GM23338 (cell line): Measurements from ENCODE around the gene CEP78. TPM values are rescaled to one million over a fixed set of nuclear protein-coding genes. Genes with fewer than 3 reads are reported as not detected.

Experiments
- ATAC-seq: fragments of 200-7000 bp; cut with Tn5 transposase; 3 replicates; pipeline ENCODE4 v1.9.1; 2020
- DNase-seq: peaks from one replicate; pipeline ENCODE4 v3.0.0-alpha.2; 2015; ENCODE audit warnings: low spot score
- H2AFZ ChIP-seq: fragments of 200-600 bp; sonication (generic); 2 replicates; pipeline ENCODE4 v1.8.0; 2016; ENCODE audit warnings: antibody characterized with exemption, mild to moderate bottlenecking, moderate library complexity
- H3F3A ChIP-seq: fragments of 200-600 bp; sonication (generic); replicated peaks from 2 replicates; pipeline ENCODE4 v1.8.0; 2017; ENCODE audit warnings: antibody characterized with exemption, mixed run types, low read depth
- H3K27ac ChIP-seq: fragments of 200-600 bp; sonication (generic); 2 replicates; pipeline ENCODE4 v1.6.1; 2016; ENCODE audit warnings: low read depth
- H3K27me3 ChIP-seq: fragments of 200-600 bp; sonication (generic); 2 replicates; pipeline ENCODE4 v1.8.0; 2016; ENCODE audit warnings: mild to moderate bottlenecking, mixed run types, moderate library complexity; ENCODE audit not compliant: insufficient read depth
- H3K36me3 ChIP-seq: fragments of 200-600 bp; sonication (generic); 2 replicates; pipeline ENCODE4 v1.8.0; 2016; ENCODE audit warnings: mild to moderate bottlenecking; ENCODE audit not compliant: insufficient read depth
- H3K4me1 ChIP-seq: fragments of 200-600 bp; sonication (generic); 2 replicates; pipeline ENCODE4 v1.8.0; 2016; ENCODE audit warnings: mild to moderate bottlenecking, moderate library complexity; ENCODE audit not compliant: insufficient read depth
- H3K4me2 ChIP-seq: fragments of 200-600 bp; sonication (generic); 2 replicates; pipeline ENCODE4 v1.7.1; 2017; ENCODE audit warnings: mixed run types
- H3K4me3 ChIP-seq: fragments of 200-600 bp; sonication (generic); 2 replicates; pipeline ENCODE4 v1.6.1; 2016; ENCODE audit warnings: mixed run types
- H3K79me2 ChIP-seq: fragments of 200-600 bp; sonication (generic); replicated peaks from 2 replicates; pipeline ENCODE4 v1.8.0; 2017; ENCODE audit warnings: mild to moderate bottlenecking; ENCODE audit not compliant: insufficient read depth
- H3K9me2 ChIP-seq: fragments of 200-600 bp; sonication (generic); 2 replicates; pipeline ENCODE4 v1.8.0; 2017; ENCODE audit not compliant: insufficient read depth
- H4K20me1 ChIP-seq: fragments of 200-600 bp; sonication (generic); replicated peaks from 2 replicates; pipeline ENCODE4 v1.8.0; 2017; ENCODE audit warnings: mild to moderate bottlenecking; ENCODE audit not compliant: insufficient read depth
- H3K27ac Mint-ChIP-seq: 2 replicates; pipeline ENCODE4 v1.8.0; 2020; ENCODE audit warnings: inconsistent platforms, mild to moderate bottlenecking, moderate library complexity, mixed read lengths
- H3K27me3 Mint-ChIP-seq: 3 replicates; pipeline ENCODE4 v1.8.0; 2022; ENCODE audit warnings: low read depth, mild to moderate bottlenecking, moderate library complexity, mixed read lengths, inconsistent platforms; ENCODE audit not compliant: insufficient read depth, poor library complexity
- H3K36me3 Mint-ChIP-seq: 3 replicates; pipeline ENCODE4 v1.8.0; 2021; ENCODE audit warnings: low read depth, mild to moderate bottlenecking, inconsistent platforms, moderate library complexity, mixed read lengths
- H3K4me1 Mint-ChIP-seq: 3 replicates; pipeline ENCODE4 v1.8.0; 2020; ENCODE audit warnings: mild to moderate bottlenecking, inconsistent platforms, mixed read lengths
- H3K4me3 Mint-ChIP-seq: 3 replicates; pipeline ENCODE4 v1.8.0; 2021; ENCODE audit warnings: moderate library complexity, mild to moderate bottlenecking, inconsistent platforms, mixed read lengths
- H3K9me3 Mint-ChIP-seq: 3 replicates; pipeline ENCODE4 v1.8.0; 2020; ENCODE audit warnings: moderate library complexity, mild to moderate bottlenecking, inconsistent platforms, mixed read lengths
- CREB1 ChIP-seq: fragments of 250-450 bp; sonication (Bioruptor Pico); IDR thresholded peaks from 2 replicates; pipeline ENCODE4 v1.5.0; 2020; ENCODE audit warnings: low read depth, mild to moderate bottlenecking, moderate library complexity
- EZH2phosphoT487 ChIP-seq: fragments of 200-600 bp; sonication (generic); IDR thresholded peaks from one replicate; pipeline ENCODE4 v1.8.1; 2018; ENCODE audit warnings: antibody characterized with exemption; ENCODE audit not compliant: unreplicated experiment
- POLR2AphosphoS5 ChIP-seq: IDR thresholded peaks from 2 replicates; pipeline ENCODE4 v1.6.1; 2016; ENCODE audit warnings: antibody characterized with exemption, low read depth
- REST ChIP-seq: IDR thresholded peaks from one replicate; pipeline ENCODE4 v1.6.1; 2018; ENCODE audit warnings: antibody characterized with exemption; ENCODE audit not compliant: unreplicated experiment
- ZNF114 ChIP-seq: fragments of 250-450 bp; sonication (Bioruptor Pico); IDR thresholded peaks from 2 replicates; pipeline ENCODE4 v1.5.0; 2020; ENCODE audit warnings: mild to moderate bottlenecking, moderate library complexity
- ZNF331 ChIP-seq: fragments of 250-450 bp; sonication (Bioruptor Pico); IDR thresholded peaks from 2 replicates; pipeline ENCODE4 v1.5.0; 2020; ENCODE audit warnings: low read depth, mild to moderate bottlenecking, moderate library complexity
- polyA plus RNA-seq: library from polyadenylated mRNA; unstranded; fragments of >200 nt; fragmentation: Nextera tagmentation; extraction: Ambion mirVana; gene quantifications from 2 replicates; pipeline ENCODE4 v1.2.1, GENCODE V29; 2016
- total RNA-seq: library from RNA; depleted of rRNA; stranded (reverse); fragments of >200 nt; shearing (Covaris generic); gene quantifications from 2 replicates; pipeline ENCODE4 v1.2.3, GENCODE V29; 2014
- TF ChIP-seq, protein P1 (sequence below): IDR thresholded peaks from 2 replicates; pipeline ENCODE4 v1.6.1; 2016; ENCODE audit warnings: antibody characterized with exemption

Gene CEP78
- total and polyA plus RNA-seq, 2 experiments from 2014 or later, result 19.9 to 48.3 TPM

DNA sequence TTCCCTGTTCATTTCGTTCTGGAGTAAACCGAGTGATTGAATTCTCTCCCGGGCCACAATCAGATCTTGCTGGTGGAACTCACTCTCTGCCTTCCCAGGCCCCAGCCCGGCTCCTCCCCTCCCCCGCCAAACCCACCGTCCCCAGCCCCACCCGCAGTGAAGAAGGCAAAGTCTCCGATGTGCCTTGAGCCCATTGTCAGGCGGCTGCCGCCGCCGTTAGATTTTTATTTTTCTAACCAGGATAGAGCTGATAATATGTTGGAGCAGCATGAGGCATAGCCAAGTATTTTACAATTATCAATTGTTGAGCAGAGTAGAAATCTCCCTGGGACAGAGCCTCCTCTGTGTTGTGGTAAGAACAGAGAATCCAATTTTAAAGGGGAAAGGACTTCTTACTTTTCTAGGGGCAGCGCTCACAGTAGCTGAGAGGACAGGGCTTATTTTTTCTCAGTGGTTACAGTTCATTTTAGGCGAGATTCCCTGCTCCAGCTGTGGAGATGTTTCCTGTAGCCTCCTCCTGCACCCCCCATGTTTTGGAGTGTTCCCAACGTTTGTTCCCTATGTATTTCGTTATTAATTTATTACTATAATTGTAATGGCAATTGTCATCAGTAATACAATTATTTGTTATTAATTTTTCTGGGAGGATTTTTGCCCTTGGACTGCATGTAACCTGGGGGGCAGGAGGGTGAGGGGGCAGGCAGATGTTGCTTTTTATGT lies 62.3 kb downstream of the CEP78 start:
- ATAC-seq (peak; percentile 11), DNase-seq (peak; percentile 48)
- H3K79me2 ChIP-seq, result peaks cover 63% of the 10 kb centered on the region

DNA sequence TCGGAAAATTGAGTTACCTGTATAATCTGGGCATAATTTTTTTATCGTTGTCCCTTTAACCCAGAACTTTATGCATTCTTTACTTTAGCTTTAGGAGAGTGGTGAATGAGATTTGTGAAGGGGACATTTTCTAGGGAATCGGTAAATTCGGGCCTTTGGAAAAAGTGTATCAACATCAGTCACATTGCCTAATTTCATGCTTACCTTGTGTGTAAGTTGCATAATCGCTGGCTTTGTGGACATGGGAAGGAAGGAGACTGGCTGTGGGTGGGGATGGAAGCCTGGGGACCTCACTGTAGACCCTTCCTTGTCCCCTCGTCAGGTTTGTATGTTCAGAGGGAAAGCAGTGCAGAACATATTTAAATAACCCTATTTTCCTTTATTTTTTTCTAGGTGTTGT lies 64.3 kb downstream of the CEP78 start:
- Mint-ChIP-seq H3K27me3 (peaks cover 26% of the 10 kb centered on the region), H3K4me1 (peaks cover 42% of the 10 kb centered on the region), H3K9me3 (peaks cover 8% of the 10 kb centered on the region; the same call in 2 of the 3 replicates), H3K36me3 (peaks cover 83% of the 10 kb centered on the region), H3K4me3 (peak overlapping the region; percentile 99), H3K27ac (peak overlapping the region; percentile 65; the same call in 1 of the 2 replicates)
- Histone ChIP-seq H3K9me2 (no peaks in the 10 kb centered on the region), H4K20me1 (peaks cover 59% of the 10 kb centered on the region), H3K4me1 (peaks cover 21% of the 10 kb centered on the region), H2AFZ (no peak overlapping the region), H3K79me2 (peaks cover 83% of the 10 kb centered on the region), H3K27me3 (no peaks in the 10 kb centered on the region), H3K4me2 (peak overlapping the region; percentile 95), H3F3A (peaks cover 17% of the 10 kb centered on the region), H3K27ac (peak overlapping the region; percentile 21; the same call in 1 of the 2 replicates), H3K4me3 (peak overlapping the region; percentile 95), H3K36me3 (peaks cover 55% of the 10 kb centered on the region)
- ATAC-seq (no peak), DNase-seq (no peak)
- TF ChIP-seq CREB1 (CRISPR knock-in tag) (no peak), EZH2phosphoT487 (no peak), POLR2AphosphoS5 (no peak; the same call in 1 of the 2 replicates), ZNF331 (CRISPR knock-in tag) (no peak)
- TF ChIP-seq, protein P1, sequence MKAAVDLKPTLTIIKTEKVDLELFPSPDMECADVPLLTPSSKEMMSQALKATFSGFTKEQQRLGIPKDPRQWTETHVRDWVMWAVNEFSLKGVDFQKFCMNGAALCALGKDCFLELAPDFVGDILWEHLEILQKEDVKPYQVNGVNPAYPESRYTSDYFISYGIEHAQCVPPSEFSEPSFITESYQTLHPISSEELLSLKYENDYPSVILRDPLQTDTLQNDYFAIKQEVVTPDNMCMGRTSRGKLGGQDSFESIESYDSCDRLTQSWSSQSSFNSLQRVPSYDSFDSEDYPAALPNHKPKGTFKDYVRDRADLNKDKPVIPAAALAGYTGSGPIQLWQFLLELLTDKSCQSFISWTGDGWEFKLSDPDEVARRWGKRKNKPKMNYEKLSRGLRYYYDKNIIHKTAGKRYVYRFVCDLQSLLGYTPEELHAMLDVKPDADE, result no peak

More for the DNA sequence above, 62.3 kb downstream of the CEP78 start:
- peak overlapping the region; percentile 100 for H3K27ac Mint-ChIP-seq
- peak overlapping the region; percentile 95 for H3K4me3 ChIP-seq
- H3K4me1 Mint-ChIP-seq, result peaks cover 43% of the 10 kb centered on the region
- H3K4me3 Mint-ChIP-seq, result peak overlapping the region; percentile 99
- no peaks in the 10 kb centered on the region for H3K9me2 ChIP-seq
- no peak for TF ChIP-seq ZNF114 (CRISPR knock-in tag)
- no peak for TF ChIP-seq EZH2phosphoT487
- TF ChIP-seq POLR2AphosphoS5, result peak; percentile 15; the same call in 1 of the 2 replicates
- TF ChIP-seq REST, result no peak
- peaks cover 8% of the 10 kb centered on the region; the same call in 2 of the 3 replicates for H3K9me3 Mint-ChIP-seq
- H3K36me3 Mint-ChIP-seq, result peaks cover 62% of the 10 kb centered on the region
- peaks cover 2% of the 10 kb centered on the region; the same call in 1 of the 2 replicates for H3F3A ChIP-seq
- H3K27me3 ChIP-seq, result no peaks in the 10 kb centered on the region
- peaks cover 35% of the 10 kb centered on the region for H3K36me3 ChIP-seq
- peak overlapping the region; percentile 93 for H3K27ac ChIP-seq
- peak overlapping the region; percentile 95 for H3K4me2 ChIP-seq
- peaks cover 26% of the 10 kb centered on the region for H3K27me3 Mint-ChIP-seq
- H4K20me1 ChIP-seq, result peaks cover 40% of the 10 kb centered on the region
- peaks cover 31% of the 10 kb centered on the region for H3K4me1 ChIP-seq
- H2AFZ ChIP-seq, result no peak overlapping the region
